Muscle layer of colon (tissue), 2 donors: ENCODE measurements around the gene TPK1.

Source experiments
- H3K27ac ChIP-seq: one replicate; pipeline ENCODE4 v1.7.0; 2013; ENCODE audit warnings: low read depth, mild to moderate bottlenecking, low read length, moderate library complexity
- H3K27me3 ChIP-seq, 2 donors: one replicate each; pipeline ENCODE4 v1.7.0; 2013; ENCODE audit warnings: low read length in 2 of 2, mild to moderate bottlenecking in 2 of 2; ENCODE audit not compliant: insufficient read depth in 2 of 2, control insufficient read depth in 1 of 2
- H3K36me3 ChIP-seq: one replicate; pipeline ENCODE4 v1.7.0; 2013; ENCODE audit warnings: mild to moderate bottlenecking, low read length; ENCODE audit not compliant: insufficient read depth
- H3K4me1 ChIP-seq: one replicate; pipeline ENCODE4 v1.7.0; 2013; ENCODE audit warnings: mild to moderate bottlenecking, low read length; ENCODE audit not compliant: insufficient read depth
- H3K4me3 ChIP-seq, 2 donors: one replicate each; pipeline ENCODE4 v1.7.0; 2013; ENCODE audit warnings: low read length in 2 of 2, low read depth in 1 of 2, mild to moderate bottlenecking in 1 of 2, moderate library complexity in 1 of 2
- H3K9ac ChIP-seq: one replicate; pipeline ENCODE4 v1.7.0; 2013; ENCODE audit warnings: low read length
- H3K9me3 ChIP-seq: one replicate; pipeline ENCODE4 v1.7.0; 2013; ENCODE audit warnings: mild to moderate bottlenecking, low read length
- donor health status: abdominal sarcoma.
- donor health status: Adenocarcinoma of cecum.

Gene TPK1

GRCh38 chr7:144494355-144494754, 341.5 kb downstream of the TPK1 start:
- H3K27ac ChIP-seq: no peak overlapping the region
- H3K4me3 ChIP-seq: no peak overlapping the region
- no peak overlapping the region for H3K9ac ChIP-seq
- H3K36me3 ChIP-seq: no peaks in the 10 kb centered on the region
- H3K4me1 ChIP-seq: no peaks in the 10 kb centered on the region
- H3K9me3 ChIP-seq: no peaks in the 10 kb centered on the region
- H3K27me3 ChIP-seq: no peaks in the 10 kb centered on the region

GRCh38 chr7:144489504-144489903, 346.3 kb downstream of the TPK1 start:
- no peaks in the 10 kb centered on the region for H3K4me1 ChIP-seq
- no peak overlapping the region for H3K9ac ChIP-seq
- H3K36me3 ChIP-seq: no peaks in the 10 kb centered on the region
- no peaks in the 10 kb centered on the region for H3K9me3 ChIP-seq
- no peak overlapping the region for H3K4me3 ChIP-seq
- no peak overlapping the region for H3K27ac ChIP-seq
- H3K27me3 ChIP-seq: no peaks in the 10 kb centered on the region

- no peaks in the 10 kb centered on the region for H3K36me3 ChIP-seq
- H3K27me3 ChIP-seq: no peaks in the 10 kb centered on the region
- H3K9ac ChIP-seq: no peak overlapping the region
- no peaks in the 10 kb centered on the region for H3K4me1 ChIP-seq
- no peak overlapping the region for H3K4me3 ChIP-seq
- no peaks in the 10 kb centered on the region for H3K9me3 ChIP-seq
- H3K27ac ChIP-seq: no peak overlapping the region
Observed at GRCh38 chr7:144488977-144489376, 346.9 kb downstream of the TPK1 start.

GRCh38 chr7:144487901-144488300, 348.0 kb downstream of the TPK1 start:
- H3K27me3 ChIP-seq: no peaks in the 10 kb centered on the region
- H3K4me1 ChIP-seq: no peaks in the 10 kb centered on the region
- no peak overlapping the region for H3K9ac ChIP-seq

GRCh38 chr7:144484445-144484844, 351.4 kb downstream of the TPK1 start:
- Histone ChIP-seq H3K4me1 (no peaks in the 10 kb centered on the region), H3K9ac (no peak overlapping the region), H3K36me3 (no peaks in the 10 kb centered on the region), H3K27ac (no peak overlapping the region), H3K4me3 (no peak overlapping the region), H3K9me3 (no peaks in the 10 kb centered on the region), H3K27me3 (no peaks in the 10 kb centered on the region)

More at GRCh38 chr7:144487901-144488300, 348.0 kb downstream of the TPK1 start:
- Histone ChIP-seq H3K27ac (no peak overlapping the region), H3K4me3 (no peak overlapping the region), H3K36me3 (no peaks in the 10 kb centered on the region), H3K9me3 (no peaks in the 10 kb centered on the region)

- Histone ChIP-seq H3K9me3 (no peaks in the 10 kb centered on the region), H3K9ac (no peak overlapping the region), H3K4me1 (no peaks in the 10 kb centered on the region), H3K4me3 (no peak overlapping the region), H3K27me3 (no peaks in the 10 kb centered on the region), H3K27ac (no peak overlapping the region), H3K36me3 (no peaks in the 10 kb centered on the region)
Observed at GRCh38 chr7:144483189-144483588, 352.7 kb downstream of the TPK1 start.

GRCh38 chr7:144481833-144482232, 354.0 kb downstream of the TPK1 start:
- H3K4me3 ChIP-seq: no peak overlapping the region
- H3K27ac ChIP-seq: no peak overlapping the region
- H3K9me3 ChIP-seq: no peaks in the 10 kb centered on the region
- H3K4me1 ChIP-seq: no peaks in the 10 kb centered on the region
- H3K36me3 ChIP-seq: no peaks in the 10 kb centered on the region
- H3K27me3 ChIP-seq: no peaks in the 10 kb centered on the region
- no peak overlapping the region for H3K9ac ChIP-seq

- H3K27me3 ChIP-seq: no peaks in the 10 kb centered on the region
- no peaks in the 10 kb centered on the region for H3K4me1 ChIP-seq
- no peak overlapping the region for H3K4me3 ChIP-seq
- H3K27ac ChIP-seq: no peak overlapping the region
- H3K9ac ChIP-seq: no peak overlapping the region
- no peaks in the 10 kb centered on the region for H3K36me3 ChIP-seq
- H3K9me3 ChIP-seq: no peaks in the 10 kb centered on the region
Observed at GRCh38 chr7:144477348-144477747, 358.5 kb downstream of the TPK1 start.

- Histone ChIP-seq H3K9me3 (no peaks in the 10 kb centered on the region), H3K27me3 (no peaks in the 10 kb centered on the region), H3K4me3 (no peak overlapping the region), H3K9ac (no peak overlapping the region), H3K36me3 (no peaks in the 10 kb centered on the region), H3K4me1 (peaks cover 11% of the 10 kb centered on the region), H3K27ac (no peak overlapping the region)
Observed at GRCh38 chr7:144474800-144475615, 360.8 kb downstream of the TPK1 start.

- Histone ChIP-seq H3K27me3 (no peaks in the 10 kb centered on the region), H3K4me1 (peaks cover 18% of the 10 kb centered on the region), H3K4me3 (no peak overlapping the region)
Observed at GRCh38 chr7:144474363-144474762, 361.5 kb downstream of the TPK1 start.

GRCh38 chr7:144473908-144474307, 361.9 kb downstream of the TPK1 start:
- Histone ChIP-seq H3K9ac (no peak overlapping the region), H3K36me3 (no peaks in the 10 kb centered on the region), H3K4me1 (peaks cover 22% of the 10 kb centered on the region), H3K9me3 (no peaks in the 10 kb centered on the region), H3K4me3 (no peak overlapping the region), H3K27ac (no peak overlapping the region), H3K27me3 (no peaks in the 10 kb centered on the region)

More at GRCh38 chr7:144474363-144474762, 361.5 kb downstream of the TPK1 start:
- H3K9ac ChIP-seq: no peak overlapping the region
- H3K36me3 ChIP-seq: no peaks in the 10 kb centered on the region
- H3K27ac ChIP-seq: no peak overlapping the region
- no peaks in the 10 kb centered on the region for H3K9me3 ChIP-seq

- Histone ChIP-seq H3K36me3 (no peaks in the 10 kb centered on the region), H3K4me3 (no peak overlapping the region), H3K4me1 (peaks cover 24% of the 10 kb centered on the region), H3K9me3 (no peaks in the 10 kb centered on the region), H3K9ac (no peak overlapping the region), H3K27ac (no peak overlapping the region), H3K27me3 (no peaks in the 10 kb centered on the region)
Observed at GRCh38 chr7:144470078-144470477, 365.8 kb downstream of the TPK1 start.
